ENCODE results near the gene TRIM71. TPM values are rescaled to one million over a fixed set of nuclear protein-coding genes. Genes with fewer than 3 reads are reported as not detected.
"Not testable (repeated sequence)": the region's sequence is repeated elsewhere in the genome, so short reads cannot be mapped to it uniquely, and the experiment has no call there.

TRIM71 gene
- total RNA-seq, 1 donor from 2014 or later, result not detected

- DNase-seq (ENCODE audit: low read depth), result no peak
Observed at GRCh38 chr3:32819551-32820348, 2.0 kb downstream of the TRIM71 start.

DNA sequence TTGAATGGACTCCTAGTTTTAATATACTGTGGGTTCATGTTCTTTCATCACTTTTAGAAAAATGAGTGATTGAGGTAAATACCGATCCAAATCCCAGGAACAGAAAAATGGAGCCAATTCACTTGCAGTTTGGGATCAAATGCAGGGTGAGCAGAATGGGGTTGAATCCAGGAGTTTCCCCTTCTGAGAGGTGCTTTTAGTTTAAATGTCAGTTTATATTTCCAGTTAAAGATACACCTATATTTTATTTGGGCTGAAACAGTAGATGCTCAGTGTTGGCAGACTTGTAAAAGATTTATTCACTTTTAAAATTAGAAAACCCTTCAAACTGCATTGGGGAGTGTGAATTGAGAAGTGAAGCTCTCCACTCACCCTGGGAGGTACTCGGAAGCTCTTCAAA is 2.6 kb downstream of the TRIM71 start:
- no peak for DNase-seq (ENCODE audit: low read depth)

- no peak for DNase-seq (ENCODE audit: low read depth)
Observed at GRCh38 chr3:32820971-32821685, 3.3 kb downstream of the TRIM71 start.

DNA sequence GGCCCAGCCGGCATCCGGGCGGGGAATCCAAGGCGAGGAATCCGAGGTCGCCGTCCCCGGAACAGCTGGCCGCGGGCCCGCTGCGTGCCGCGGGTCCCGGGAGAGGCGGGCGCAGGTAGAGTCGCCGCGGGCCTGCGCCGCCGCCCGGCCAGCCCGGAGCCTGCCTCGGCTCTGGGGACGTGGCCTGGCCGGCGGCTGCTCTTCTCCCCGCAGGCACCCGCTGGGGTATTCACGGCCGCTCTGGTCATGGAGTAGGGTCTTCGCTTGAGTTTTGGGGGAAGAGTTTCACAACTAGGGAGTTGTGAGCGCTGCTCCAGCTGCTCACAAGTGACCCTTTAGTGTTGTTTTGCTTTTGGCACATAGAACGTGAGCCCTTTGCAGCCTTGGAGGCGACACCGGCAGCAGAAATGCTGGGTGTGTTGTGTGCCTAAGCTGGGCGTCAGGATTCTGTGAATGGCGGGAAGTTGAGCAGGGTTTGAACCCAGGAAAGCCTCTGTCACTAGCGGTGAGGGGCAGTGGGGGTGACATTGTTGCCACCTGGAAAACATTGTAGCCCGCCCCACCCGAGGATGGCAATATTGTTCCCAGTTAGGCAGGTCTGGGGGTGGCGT is 4.0 kb downstream of the TRIM71 start:
- no peak for DNase-seq (ENCODE audit: low read depth)

GRCh38 chr3:32822609-32823498 is 5.1 kb downstream of the TRIM71 start:
- DNase-seq (ENCODE audit: low read depth), result no peak

GRCh38 chr3:32823641-32824184 is 5.9 kb downstream of the TRIM71 start:
- DNase-seq (ENCODE audit: low read depth), result not testable (repeated sequence)

- DNase-seq (ENCODE audit: low read depth), result no peak
Observed at GRCh38 chr3:32825601-32826375, 8.0 kb downstream of the TRIM71 start.

DNA sequence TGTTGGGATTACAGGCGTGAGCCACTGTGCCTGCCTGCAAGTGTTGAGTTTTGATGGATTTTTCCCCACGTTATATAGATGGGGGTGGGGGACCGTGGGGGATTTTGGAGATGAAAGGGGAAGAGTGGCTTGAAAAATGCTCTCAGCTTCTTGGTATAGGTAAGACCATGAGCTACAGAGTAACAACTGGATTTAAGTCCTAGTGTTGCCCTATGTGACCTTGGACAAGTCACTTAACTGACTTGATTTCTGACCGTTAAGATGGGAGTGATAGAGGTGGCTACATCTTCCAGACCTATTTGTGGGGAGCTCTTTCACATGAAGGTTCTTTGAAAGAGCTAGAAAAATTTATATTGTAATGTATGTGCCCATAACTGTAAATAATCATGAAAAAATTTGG is 13.3 kb downstream of the TRIM71 start:
- no peak for DNase-seq (ENCODE audit: low read depth)

GRCh38 chr3:32831791-32832190 is 14.0 kb downstream of the TRIM71 start:
- no peak for DNase-seq (ENCODE audit: low read depth)

DNA sequence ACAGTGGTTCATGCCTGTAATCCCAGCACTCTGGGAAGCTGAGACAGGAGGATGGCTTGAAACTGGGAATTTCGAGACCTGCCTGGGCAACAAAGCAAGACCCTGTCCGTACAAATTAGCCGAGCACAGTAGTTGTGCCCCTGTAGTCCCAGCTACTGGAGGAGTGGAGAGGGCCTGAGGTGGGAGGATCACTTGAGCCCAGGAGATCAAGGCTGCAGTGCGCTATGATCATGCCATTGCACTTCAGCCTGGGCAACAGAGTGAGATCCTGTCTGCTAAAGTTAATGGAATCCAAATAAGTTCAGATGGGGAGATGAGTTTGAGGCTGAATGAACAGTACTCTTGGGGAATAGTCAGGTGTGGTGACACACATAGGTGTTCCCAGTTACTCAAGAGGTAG is 14.4 kb downstream of the TRIM71 start:
- no peak for DNase-seq (ENCODE audit: low read depth)

- no peak for DNase-seq (ENCODE audit: low read depth)
Observed at GRCh38 chr3:32835049-32835371, 17.2 kb downstream of the TRIM71 start.

DNA sequence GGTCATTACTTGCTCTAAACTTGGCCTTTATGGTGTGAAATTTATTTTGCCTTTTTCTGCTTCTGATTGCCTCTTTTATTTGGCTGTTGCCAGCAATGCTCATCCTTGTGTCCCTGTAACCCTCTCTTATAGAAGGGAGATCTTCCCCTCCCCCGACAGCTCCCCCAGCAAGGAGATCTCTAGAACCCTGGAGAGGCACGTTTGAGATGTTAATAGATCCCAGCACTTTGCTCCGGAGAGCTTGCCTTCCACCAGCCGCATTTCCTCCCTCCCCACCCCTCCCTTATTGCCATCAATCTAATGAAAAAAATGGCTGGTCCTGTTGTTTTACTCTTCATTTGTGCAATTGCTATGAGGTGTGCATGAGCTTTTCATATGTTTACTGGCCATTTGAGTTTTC is 18.2 kb downstream of the TRIM71 start:
- no peak for DNase-seq (ENCODE audit: low read depth)

GRCh38 chr3:32836601-32837000 is 18.8 kb downstream of the TRIM71 start:
- no peak for DNase-seq (ENCODE audit: low read depth)

DNA sequence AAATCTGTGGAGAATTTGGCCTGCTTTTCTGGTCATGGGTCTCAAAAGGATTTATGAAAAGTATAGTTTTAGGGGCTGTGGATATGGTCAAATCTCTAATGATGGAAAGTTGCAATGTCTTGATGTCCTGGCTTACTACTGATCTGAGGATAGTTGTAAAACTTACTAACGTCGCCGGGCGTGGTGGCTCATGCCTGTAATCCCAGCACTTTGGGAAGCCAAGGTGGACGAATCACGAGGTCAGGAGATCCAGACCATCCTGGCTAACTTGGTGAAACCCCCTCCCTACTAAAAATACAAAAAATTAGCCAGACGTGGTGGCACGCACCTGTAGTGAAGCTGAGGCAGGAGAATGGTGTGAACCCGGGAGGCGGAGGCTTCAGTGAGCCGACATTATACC is 19.6 kb downstream of the TRIM71 start:
- DNase-seq (ENCODE audit: low read depth), result no peak

DNA sequence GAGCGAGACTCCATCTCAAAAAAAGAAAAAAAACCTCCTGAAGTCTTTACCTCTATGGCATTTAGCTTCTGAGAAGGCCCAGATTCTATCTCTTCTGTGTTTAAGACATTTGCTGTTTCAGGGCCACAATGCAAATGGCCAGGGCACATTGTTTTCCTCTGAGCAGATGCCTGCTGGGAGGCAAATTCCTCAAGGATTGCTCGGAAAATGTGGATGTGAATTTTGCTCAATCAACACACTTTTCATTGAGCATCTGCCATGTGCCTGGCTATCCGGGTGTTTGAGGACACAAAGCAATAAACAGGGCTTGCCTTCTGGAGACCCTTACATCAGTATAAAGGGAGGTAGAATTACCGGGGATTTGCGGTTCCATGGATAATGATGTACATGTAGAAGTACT is 20.0 kb downstream of the TRIM71 start:
- DNase-seq (ENCODE audit: low read depth), result no peak

- DNase-seq (ENCODE audit: low read depth), result no peak
Observed at GRCh38 chr3:32839714-32840085, 21.9 kb downstream of the TRIM71 start.

DNA sequence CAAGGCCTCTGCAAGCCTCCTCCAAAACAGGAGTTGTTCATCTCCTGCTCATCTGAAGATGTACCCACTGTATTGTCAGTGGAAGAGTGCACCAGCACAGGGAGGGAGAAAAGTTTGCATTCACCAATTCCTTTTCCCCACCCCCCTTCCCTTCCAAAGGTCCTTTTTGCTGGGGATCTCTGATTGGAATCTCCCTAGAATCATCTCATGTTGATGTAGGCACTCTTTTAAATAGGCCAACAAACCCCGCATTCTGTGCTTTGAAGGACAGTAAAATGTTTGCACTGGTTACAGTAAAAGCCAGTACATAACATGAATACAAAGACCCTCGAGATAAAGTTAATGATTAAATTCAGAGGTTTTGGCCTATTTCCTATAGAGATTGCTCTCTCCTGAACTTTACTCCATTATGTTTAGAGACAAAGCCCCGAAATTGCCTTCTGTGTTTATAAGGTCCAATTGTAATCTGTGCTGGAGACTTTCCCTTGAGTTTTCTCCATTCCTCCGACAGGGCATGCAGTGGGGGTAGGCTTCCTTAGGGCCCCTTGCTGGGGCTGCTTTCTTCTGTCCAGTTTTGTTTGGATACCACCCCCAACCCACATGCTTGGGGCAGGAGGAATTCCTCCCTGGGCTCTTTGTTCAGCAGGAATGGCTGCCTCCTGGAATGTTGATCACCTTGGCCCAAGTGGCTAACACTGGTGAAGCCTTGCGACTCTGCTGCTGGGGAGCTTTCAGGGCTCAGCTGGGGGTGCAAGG is 22.5 kb downstream of the TRIM71 start:
- DNase-seq (ENCODE audit: low read depth), result no peak

DNA sequence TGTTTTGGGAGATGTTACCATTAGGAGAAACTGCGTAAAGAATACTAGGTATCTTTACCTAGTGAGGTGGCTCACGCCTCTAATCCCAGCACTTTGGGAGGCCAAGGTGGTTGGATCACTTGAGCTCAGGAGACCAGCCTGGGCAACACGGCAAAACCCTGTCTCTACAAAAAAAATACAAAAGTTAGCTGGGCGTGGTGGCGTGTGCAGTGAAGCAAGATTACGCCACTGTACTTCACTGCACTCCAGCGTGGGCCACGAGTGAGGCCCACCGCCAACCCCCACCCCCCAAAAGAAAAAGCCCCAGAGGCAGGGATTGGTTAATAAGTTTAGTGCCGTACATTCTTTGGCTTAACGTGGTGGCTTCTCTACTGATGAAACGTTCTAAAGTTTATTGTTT is 23.5 kb downstream of the TRIM71 start:
- no peak for DNase-seq (ENCODE audit: low read depth)

- DNase-seq (ENCODE audit: low read depth), result no peak
Observed at GRCh38 chr3:32841867-32842470, 24.2 kb downstream of the TRIM71 start.

Data from myocyte (in vitro differentiated cells).